Measurements from ENCODE around the gene AURKA.
"Not testable (repeated sequence)": the region's sequence is repeated elsewhere in the genome, so short reads cannot be mapped to it uniquely, and the experiment has no call there.

AURKA gene

GRCh38 chr20:56359212-56360132, 32.5 kb downstream of the AURKA start:
- no peak for DNase-seq (ENCODE audit: low read depth in 3 of 3)

- DNase-seq (ENCODE audit: low read depth in 3 of 3) = peak; percentile 63 to 68 (median 67)
Measured at GRCh38 chr20:56358600-56359211, 33.3 kb downstream of the AURKA start, which contains the start of gene FAM210B. TSS of gene FAM210B (plus strand) at chr20:56358974. CDS start at chr20:56359006, 32 bp downstream.

- no peak for DNase-seq (ENCODE audit: low read depth in 3 of 3)
Measured at GRCh38 chr20:56358070-56358469, 33.9 kb downstream of the AURKA start.

- no peak for DNase-seq (ENCODE audit: low read depth in 3 of 3)
Measured at GRCh38 chr20:56353356-56353755, 38.7 kb downstream of the AURKA start.

DNA sequence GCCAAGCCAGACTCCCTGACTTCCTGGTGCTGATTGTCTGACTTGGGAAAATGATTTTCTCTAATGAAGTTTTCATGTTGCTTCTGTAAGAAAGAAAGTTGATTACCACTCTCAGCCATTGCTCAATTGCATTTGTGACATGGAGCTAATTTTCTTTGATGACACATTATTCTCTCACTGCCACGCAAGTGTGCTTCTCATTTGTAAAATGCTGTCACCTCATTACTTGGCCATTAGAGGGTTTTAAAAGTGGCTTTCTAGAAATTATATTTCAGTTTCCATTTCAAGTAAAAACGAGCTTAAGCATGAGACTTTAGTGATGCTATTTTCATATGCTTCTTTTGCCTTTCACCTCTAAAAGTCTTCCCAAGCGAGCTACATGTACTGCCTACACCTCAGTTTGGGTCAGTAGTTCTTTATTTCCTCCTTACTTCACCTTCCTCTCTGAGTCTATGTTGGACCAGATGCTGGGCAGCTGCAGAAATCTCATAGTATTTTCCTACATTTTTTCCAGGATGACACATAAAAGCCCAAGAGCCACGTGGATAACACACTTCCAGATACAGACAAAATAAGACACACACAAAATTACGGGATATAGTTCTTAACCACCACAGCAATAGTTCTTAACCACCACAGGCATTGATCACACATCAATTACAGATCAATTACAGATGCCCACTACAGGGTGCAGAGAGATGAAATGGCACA, 39.5 kb downstream of the AURKA start:
- DNase-seq (ENCODE audit: low read depth in 3 of 3) = no peak

DNA sequence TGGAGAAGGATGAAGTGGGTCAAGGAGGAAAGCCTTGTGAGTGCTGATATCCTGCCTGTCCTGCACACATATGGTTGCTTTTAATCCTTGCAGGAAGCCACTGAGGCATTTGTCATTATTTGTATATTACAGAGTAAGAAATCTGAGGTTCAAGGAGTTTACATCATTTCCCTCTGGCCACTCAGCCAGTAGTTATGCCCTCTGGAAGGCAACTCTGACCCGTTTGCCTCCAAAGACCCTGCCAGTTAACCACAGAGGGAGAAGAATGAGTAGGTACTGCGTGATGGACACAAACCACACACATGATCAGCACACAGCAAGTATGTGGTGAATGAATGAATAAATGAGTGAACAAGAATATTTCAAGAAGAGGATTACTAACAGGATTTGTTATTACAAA, 41.2 kb downstream of the AURKA start:
- DNase-seq (ENCODE audit: low read depth in 3 of 3) = no peak

DNA sequence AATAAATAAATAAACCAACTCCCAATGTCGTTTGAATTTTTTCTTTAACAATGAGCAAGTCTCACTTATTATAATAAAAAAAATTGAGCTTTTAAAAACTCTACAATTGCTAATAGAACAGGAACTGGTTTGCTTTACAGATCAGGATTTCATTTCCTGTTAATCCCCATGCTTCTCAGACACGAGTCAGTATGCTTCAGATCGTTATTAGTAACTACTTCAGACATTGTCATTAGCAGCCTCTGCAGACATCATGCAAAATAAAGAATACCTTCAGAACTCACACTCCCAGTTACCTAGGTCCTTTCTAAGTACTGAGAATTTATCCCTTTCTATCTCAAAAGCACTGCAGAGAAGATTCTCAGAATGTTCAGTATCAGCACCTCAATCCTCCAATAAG, 43.3 kb downstream of the AURKA start:
- no peak for DNase-seq (ENCODE audit: low read depth in 3 of 3)

DNA sequence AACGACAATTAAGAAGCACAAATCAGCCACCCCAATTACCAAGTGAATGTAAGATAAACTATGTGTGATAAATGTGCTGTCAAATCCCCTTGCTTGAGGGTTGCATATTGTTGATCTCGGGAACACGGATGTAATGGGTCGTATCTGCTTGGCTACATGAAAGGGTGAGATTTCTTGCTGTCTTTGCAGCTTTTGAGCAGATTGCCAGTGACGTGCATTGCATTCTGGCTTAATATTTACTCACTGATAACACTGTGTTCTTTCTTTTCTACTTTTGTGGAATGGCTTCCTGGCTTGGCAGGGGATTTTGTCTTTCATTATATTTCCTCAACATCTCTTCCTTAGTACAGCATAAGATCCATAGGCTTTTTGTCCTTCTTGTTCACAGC, 43.7 kb downstream of the AURKA start:
- DNase-seq (ENCODE audit: low read depth in 3 of 3) = no peak

- DNase-seq (ENCODE audit: low read depth in 3 of 3) = no peak
Measured at GRCh38 chr20:56347628-56348304, 44.2 kb downstream of the AURKA start.

- DNase-seq (ENCODE audit: low read depth in 3 of 3) = no peak
Measured at GRCh38 chr20:56345911-56346310, 46.1 kb downstream of the AURKA start.

- DNase-seq (ENCODE audit: low read depth in 3 of 3) = peak in 1 of 3 experiments; percentile 17
Measured at GRCh38 chr20:56343861-56344381, 48.1 kb downstream of the AURKA start.

- no peak for DNase-seq (ENCODE audit: low read depth in 3 of 3)
Measured at GRCh38 chr20:56342783-56343182, 49.2 kb downstream of the AURKA start.

DNA sequence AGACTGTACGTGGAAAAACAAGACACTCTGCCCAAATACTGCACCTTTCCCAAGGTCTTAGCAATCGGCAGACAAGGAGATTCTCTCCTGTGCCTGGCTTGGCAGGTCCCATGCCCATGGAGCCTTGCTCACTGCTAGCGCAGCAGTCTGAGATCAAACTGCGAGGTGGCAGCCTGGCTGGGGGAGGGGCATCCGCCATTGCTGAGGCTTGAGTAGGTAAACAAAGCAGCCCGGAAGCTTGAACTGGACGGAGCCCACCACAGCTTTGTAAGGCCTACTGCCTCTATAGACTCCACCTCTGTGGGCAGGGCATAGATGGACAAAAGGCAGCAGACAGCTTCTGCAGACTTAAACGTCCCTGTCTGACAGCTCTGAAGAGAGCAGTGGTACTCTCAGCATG, 55.3 kb downstream of the AURKA start:
- not testable (repeated sequence) for DNase-seq (ENCODE audit: low read depth in 3 of 3)

DNA sequence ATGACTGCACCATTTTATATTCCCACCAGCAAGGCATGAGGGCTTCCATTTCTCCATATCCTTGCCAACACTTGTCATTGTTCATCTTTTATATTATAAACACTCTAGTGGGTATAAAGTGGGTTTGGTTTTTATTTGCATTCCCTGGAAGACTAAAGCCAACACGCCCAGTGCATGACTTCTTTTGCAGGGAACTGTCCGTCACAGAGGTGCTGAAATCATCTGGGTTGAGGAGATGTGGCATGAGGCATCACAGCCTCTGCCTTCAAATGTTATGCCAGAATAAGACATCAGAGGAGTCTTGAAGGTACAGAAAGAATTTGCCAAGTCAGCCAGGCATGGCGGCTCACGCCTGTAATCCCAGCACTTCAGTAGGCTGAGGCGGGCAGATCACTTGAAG, 63.2 kb downstream of the AURKA start:
- DNase-seq (ENCODE audit: low read depth in 3 of 3) = no peak

DNA sequence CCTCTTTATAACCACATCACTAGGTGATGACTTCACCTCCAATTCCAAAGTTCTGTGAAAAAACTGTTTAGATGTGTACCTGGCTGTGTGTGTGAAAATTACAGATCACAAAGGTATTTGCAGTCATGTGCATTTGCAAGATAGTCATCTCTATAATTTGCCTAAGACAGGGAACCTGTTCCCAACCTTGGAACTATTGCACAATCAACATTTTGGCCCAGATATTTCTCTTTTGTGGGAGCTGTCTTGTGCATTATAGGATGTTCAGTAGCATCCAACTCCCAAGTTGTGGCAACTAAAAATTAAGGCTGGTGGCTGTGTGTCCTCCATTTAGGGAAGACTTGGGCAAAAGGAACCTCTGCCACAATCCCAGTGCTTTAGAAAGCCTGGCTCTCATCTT, 67.2 kb downstream of the AURKA start:
- no peak for DNase-seq (ENCODE audit: low read depth in 3 of 3)

- no peak for DNase-seq (ENCODE audit: low read depth in 3 of 3)
Measured at GRCh38 chr20:56323656-56324055, 68.4 kb downstream of the AURKA start.

DNA sequence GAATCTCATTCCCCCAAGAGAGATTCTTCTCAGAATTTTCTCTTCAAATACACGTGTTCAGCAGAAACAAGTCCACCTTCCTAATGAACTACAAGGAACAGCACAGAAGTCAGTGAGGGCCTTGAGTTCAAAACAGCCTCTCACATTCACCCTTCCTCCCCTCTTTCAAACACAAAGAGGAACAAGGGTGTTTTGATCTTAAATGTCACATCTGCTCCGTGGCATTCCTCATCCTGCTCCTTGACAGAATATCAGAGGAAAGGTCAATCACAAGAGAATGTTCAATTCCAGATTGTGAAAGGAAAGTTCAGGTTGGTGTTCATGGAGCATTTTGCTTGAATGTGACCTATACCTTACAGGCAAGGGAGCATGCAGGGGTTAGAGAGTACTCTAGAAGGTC, 68.8 kb downstream of the AURKA start:
- DNase-seq (ENCODE audit: low read depth in 3 of 3) = no peak

GRCh38 chr20:56322681-56323080, 69.3 kb downstream of the AURKA start:
- DNase-seq (ENCODE audit: low read depth in 3 of 3) = no peak
